Measurements from ENCODE around the gene TENM3. TPM values are rescaled to one million over a fixed set of nuclear protein-coding genes. Genes with fewer than 3 reads are reported as not detected.

Gene TENM3
- total RNA-seq, 1 experiment from 2014 or later: 71.0 TPM

DNA sequence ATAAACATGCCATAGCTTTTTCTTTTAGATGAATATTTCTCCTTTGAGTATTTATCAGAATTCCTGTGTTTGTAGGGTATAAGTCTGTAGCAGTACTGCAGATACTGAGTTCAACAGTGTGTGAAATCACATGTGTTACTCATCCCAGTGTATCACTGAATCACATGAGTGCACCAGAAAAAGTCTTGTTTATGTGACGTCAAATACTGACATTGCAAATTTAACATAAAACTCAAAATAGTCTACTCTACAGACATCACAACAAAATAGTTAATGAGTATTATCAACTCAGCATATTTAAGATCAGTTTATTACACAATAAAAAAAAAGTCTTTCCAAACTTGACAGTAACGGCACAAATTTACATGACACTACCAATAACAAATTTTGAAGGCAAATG, 452.6 kb downstream of the TENM3 start:
- DNase-seq (ENCODE audit: low spot score): no peak
- POLR2A ChIA-PET: no interaction called here
- ATAC-seq: no peak

GRCh38 chr4:182697094-182697493, 453.9 kb downstream of the TENM3 start:
- Mint-ChIP-seq H3K27ac (peak overlapping the region; percentile 25; the same call in 1 of the 2 replicates), H3K4me1 (peaks cover 44% of the 10 kb centered on the region)
- POLR2A ChIA-PET: no interaction called here

More for the DNA sequence above, 452.6 kb downstream of the TENM3 start:
- no peak overlapping the region for H3K4me3 Mint-ChIP-seq
- H3K36me3 Mint-ChIP-seq: peaks cover 12% of the 10 kb centered on the region; the same call in 1 of the 2 replicates
- no peak for TF ChIP-seq ETV6 (CRISPR knock-in tag; IDR thresholded peaks at IDR 0.05)
- no peak overlapping the region for H3K27ac Mint-ChIP-seq
- no peaks in the 10 kb centered on the region for H3K9me3 Mint-ChIP-seq
- CTCF ChIA-PET: no interaction called here
- H3K27me3 Mint-ChIP-seq (ENCODE audit: low read depth): no peaks in the 10 kb centered on the region
- peaks cover 35% of the 10 kb centered on the region for H3K4me1 Mint-ChIP-seq

More at GRCh38 chr4:182697094-182697493, 453.9 kb downstream of the TENM3 start:
- CTCF ChIA-PET: no interaction called here
- TF ChIP-seq MXD4 (CRISPR knock-in tag; IDR thresholded peaks at IDR 0.05; ENCODE audit: borderline replicate concordance) (no peak), AR (CRISPR knock-in tag; IDR thresholded peaks at IDR 0.05) (no peak), IRF2 (CRISPR knock-in tag; IDR thresholded peaks at IDR 0.05; ENCODE audit: borderline replicate concordance, low read depth) (no peak), ZNF317 (CRISPR knock-in tag; IDR thresholded peaks at IDR 0.05; ENCODE audit: borderline replicate concordance, low read depth) (no peak), ZBTB21 (CRISPR knock-in tag; IDR thresholded peaks at IDR 0.05; ENCODE audit: borderline replicate concordance) (no peak)
- TF ChIP-seq, protein P1, sequence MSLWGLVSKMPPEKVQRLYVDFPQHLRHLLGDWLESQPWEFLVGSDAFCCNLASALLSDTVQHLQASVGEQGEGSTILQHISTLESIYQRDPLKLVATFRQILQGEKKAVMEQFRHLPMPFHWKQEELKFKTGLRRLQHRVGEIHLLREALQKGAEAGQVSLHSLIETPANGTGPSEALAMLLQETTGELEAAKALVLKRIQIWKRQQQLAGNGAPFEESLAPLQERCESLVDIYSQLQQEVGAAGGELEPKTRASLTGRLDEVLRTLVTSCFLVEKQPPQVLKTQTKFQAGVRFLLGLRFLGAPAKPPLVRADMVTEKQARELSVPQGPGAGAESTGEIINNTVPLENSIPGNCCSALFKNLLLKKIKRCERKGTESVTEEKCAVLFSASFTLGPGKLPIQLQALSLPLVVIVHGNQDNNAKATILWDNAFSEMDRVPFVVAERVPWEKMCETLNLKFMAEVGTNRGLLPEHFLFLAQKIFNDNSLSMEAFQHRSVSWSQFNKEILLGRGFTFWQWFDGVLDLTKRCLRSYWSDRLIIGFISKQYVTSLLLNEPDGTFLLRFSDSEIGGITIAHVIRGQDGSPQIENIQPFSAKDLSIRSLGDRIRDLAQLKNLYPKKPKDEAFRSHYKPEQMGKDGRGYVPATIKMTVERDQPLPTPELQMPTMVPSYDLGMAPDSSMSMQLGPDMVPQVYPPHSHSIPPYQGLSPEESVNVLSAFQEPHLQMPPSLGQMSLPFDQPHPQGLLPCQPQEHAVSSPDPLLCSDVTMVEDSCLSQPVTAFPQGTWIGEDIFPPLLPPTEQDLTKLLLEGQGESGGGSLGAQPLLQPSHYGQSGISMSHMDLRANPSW (CRISPR knock-in tag; conservative IDR thresholded peaks at IDR 0.05; ENCODE audit: low read depth): no peak
- TF ChIP-seq, protein P2, sequence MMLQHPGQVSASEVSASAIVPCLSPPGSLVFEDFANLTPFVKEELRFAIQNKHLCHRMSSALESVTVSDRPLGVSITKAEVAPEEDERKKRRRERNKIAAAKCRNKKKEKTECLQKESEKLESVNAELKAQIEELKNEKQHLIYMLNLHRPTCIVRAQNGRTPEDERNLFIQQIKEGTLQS (CRISPR knock-in tag; conservative IDR thresholded peaks at IDR 0.05): no peak
- TF ChIP-seq, protein P3, sequence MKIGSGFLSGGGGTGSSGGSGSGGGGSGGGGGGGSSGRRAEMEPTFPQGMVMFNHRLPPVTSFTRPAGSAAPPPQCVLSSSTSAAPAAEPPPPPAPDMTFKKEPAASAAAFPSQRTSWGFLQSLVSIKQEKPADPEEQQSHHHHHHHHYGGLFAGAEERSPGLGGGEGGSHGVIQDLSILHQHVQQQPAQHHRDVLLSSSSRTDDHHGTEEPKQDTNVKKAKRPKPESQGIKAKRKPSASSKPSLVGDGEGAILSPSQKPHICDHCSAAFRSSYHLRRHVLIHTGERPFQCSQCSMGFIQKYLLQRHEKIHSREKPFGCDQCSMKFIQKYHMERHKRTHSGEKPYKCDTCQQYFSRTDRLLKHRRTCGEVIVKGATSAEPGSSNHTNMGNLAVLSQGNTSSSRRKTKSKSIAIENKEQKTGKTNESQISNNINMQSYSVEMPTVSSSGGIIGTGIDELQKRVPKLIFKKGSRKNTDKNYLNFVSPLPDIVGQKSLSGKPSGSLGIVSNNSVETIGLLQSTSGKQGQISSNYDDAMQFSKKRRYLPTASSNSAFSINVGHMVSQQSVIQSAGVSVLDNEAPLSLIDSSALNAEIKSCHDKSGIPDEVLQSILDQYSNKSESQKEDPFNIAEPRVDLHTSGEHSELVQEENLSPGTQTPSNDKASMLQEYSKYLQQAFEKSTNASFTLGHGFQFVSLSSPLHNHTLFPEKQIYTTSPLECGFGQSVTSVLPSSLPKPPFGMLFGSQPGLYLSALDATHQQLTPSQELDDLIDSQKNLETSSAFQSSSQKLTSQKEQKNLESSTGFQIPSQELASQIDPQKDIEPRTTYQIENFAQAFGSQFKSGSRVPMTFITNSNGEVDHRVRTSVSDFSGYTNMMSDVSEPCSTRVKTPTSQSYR (CRISPR knock-in tag; IDR thresholded peaks at IDR 0.05): no peak
- TF ChIP-seq, protein P4, sequence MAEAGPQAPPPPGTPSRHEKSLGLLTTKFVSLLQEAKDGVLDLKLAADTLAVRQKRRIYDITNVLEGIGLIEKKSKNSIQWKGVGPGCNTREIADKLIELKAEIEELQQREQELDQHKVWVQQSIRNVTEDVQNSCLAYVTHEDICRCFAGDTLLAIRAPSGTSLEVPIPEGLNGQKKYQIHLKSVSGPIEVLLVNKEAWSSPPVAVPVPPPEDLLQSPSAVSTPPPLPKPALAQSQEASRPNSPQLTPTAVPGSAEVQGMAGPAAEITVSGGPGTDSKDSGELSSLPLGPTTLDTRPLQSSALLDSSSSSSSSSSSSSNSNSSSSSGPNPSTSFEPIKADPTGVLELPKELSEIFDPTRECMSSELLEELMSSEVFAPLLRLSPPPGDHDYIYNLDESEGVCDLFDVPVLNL (CRISPR knock-in tag; IDR thresholded peaks at IDR 0.05; ENCODE audit: borderline replicate concordance, low read depth): no peak
- TF ChIP-seq, protein P5, sequence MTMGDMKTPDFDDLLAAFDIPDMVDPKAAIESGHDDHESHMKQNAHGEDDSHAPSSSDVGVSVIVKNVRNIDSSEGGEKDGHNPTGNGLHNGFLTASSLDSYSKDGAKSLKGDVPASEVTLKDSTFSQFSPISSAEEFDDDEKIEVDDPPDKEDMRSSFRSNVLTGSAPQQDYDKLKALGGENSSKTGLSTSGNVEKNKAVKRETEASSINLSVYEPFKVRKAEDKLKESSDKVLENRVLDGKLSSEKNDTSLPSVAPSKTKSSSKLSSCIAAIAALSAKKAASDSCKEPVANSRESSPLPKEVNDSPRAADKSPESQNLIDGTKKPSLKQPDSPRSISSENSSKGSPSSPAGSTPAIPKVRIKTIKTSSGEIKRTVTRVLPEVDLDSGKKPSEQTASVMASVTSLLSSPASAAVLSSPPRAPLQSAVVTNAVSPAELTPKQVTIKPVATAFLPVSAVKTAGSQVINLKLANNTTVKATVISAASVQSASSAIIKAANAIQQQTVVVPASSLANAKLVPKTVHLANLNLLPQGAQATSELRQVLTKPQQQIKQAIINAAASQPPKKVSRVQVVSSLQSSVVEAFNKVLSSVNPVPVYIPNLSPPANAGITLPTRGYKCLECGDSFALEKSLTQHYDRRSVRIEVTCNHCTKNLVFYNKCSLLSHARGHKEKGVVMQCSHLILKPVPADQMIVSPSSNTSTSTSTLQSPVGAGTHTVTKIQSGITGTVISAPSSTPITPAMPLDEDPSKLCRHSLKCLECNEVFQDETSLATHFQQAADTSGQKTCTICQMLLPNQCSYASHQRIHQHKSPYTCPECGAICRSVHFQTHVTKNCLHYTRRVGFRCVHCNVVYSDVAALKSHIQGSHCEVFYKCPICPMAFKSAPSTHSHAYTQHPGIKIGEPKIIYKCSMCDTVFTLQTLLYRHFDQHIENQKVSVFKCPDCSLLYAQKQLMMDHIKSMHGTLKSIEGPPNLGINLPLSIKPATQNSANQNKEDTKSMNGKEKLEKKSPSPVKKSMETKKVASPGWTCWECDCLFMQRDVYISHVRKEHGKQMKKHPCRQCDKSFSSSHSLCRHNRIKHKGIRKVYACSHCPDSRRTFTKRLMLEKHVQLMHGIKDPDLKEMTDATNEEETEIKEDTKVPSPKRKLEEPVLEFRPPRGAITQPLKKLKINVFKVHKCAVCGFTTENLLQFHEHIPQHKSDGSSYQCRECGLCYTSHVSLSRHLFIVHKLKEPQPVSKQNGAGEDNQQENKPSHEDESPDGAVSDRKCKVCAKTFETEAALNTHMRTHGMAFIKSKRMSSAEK (CRISPR knock-in tag; IDR thresholded peaks at IDR 0.05; ENCODE audit: borderline replicate concordance): no peak
- Mint-ChIP-seq H3K9me3 (no peaks in the 10 kb centered on the region), H3K27me3 (ENCODE audit: low read depth) (no peaks in the 10 kb centered on the region), H3K36me3 (peaks cover 12% of the 10 kb centered on the region; the same call in 1 of the 2 replicates), H3K4me3 (no peak overlapping the region)
- ATAC-seq (no peak), DNase-seq (ENCODE audit: low spot score) (no peak)
